K562 (cell line): ENCODE data around the gene DEF6. TPM values are rescaled to one million over a fixed set of nuclear protein-coding genes. Genes with fewer than 3 reads are reported as not detected.

Experiments
- ATAC-seq: fragments of 200-7000 bp; cut with Tn5 transposase; 3 replicates; pipeline ENCODE4 v1.9.1; 2020; ENCODE audit warnings: moderate library complexity
- BruUV-seq: library from RNA; stranded (reverse); fragments of 400-500 nt; replicated peaks from 2 replicates; lab custom pipeline; 2021; lab: Mats Ljungman, UMichigan
- CTCF ChIA-PET: fragments of 300-600 bp; formaldehyde crosslinking; extraction: SDS; loops from one replicate; lab custom pipeline; 2021; ENCODE audit warnings: low intra/inter-chr PET ratio; lab: Yijun Ruan, JAX
- POLR2A ChIA-PET: fragments of 300-600, 350-650 bp; sonication (Branson Sonifier 250); formaldehyde crosslinking; extraction: SDS; loops from one replicate; lab custom pipeline; 2021; ENCODE audit warnings: antibody characterized with exemption, inconsistent platforms; lab: Yijun Ruan, JAX
- DNase-seq, 4 experiments: peaks; one replicate each; pipeline versions ENCODE4 v3.0.0 to v3.0.0-alpha.2; 2011 to 2018; ENCODE audit warnings: low spot score in 3 of 4, mixed read lengths in 3 of 4; ENCODE audit errors: extremely low read depth in 1 of 4
- FAIRE-seq: peaks from 2 replicates; lab custom pipeline; 2011; peaks lifted over from hg19 to GRCh38; lab: Jason Lieb, UNC
- H2AFZ ChIP-seq: 2 replicates; pipeline ENCODE4 v1.6.0; 2011; ENCODE audit warnings: low read depth, low read length, control low read depth, inconsistent platforms
- H3K27ac ChIP-seq: fragments of 200-600 bp; 3 replicates; pipeline ENCODE4 v1.8.0; 2011; ENCODE audit warnings: low read depth, mild to moderate bottlenecking, control low read depth, inconsistent platforms, low read length, moderate library complexity, mixed read lengths; ENCODE audit errors: extremely low read depth
- H3K27me3 ChIP-seq, 2 experiments: fragments of 300-600 bp in 1 of 2; 2 replicates in 1 of 2; 3 replicates in 1 of 2; pipeline versions ENCODE4 v1.6.0 to v1.8.0; 2011; ENCODE audit warnings: inconsistent platforms in 2 of 2, low read length in 2 of 2, mild to moderate bottlenecking in 1 of 2, mixed read lengths in 1 of 2, moderate library complexity in 1 of 2; ENCODE audit not compliant: control insufficient read depth in 2 of 2, insufficient read depth in 2 of 2
- H3K36me3 ChIP-seq: fragments of 300-600 bp; 3 replicates; pipeline ENCODE4 v1.8.0; 2011; ENCODE audit warnings: mild to moderate bottlenecking, low read length, inconsistent platforms; ENCODE audit not compliant: control insufficient read depth, insufficient read depth
- H3K4me1 ChIP-seq, 2 experiments: fragments of 200-600 bp in 1 of 2; replicated peaks in 1 of 2; 2 replicates in 1 of 2; 3 replicates in 1 of 2; pipeline versions ENCODE4 v1.5.1 to v1.8.0; 2011; ENCODE audit warnings: inconsistent platforms in 2 of 2, low read length in 2 of 2, mild to moderate bottlenecking in 1 of 2, mixed read lengths in 1 of 2, moderate library complexity in 1 of 2; ENCODE audit not compliant: control insufficient read depth in 2 of 2, insufficient read depth in 2 of 2
- H3K4me2 ChIP-seq: 2 replicates; pipeline ENCODE4 v1.6.1; 2011; ENCODE audit warnings: low read length, control low read depth, inconsistent platforms, mixed read lengths; ENCODE audit not compliant: insufficient read depth
- H3K4me3 ChIP-seq: fragments of 200-600 bp; sonication (generic), shearing (Covaris generic); 2 replicates; pipeline ENCODE4 v1.5.1; 2016; ENCODE audit warnings: control low read depth, inconsistent platforms
- H3K79me2 ChIP-seq: fragments of 200-600 bp; 3 replicates; pipeline ENCODE4 v1.8.0; 2011; ENCODE audit warnings: low read length, inconsistent platforms; ENCODE audit not compliant: control insufficient read depth, insufficient read depth
- H3K9ac ChIP-seq, 2 experiments: 2 replicates each; pipeline versions ENCODE4 v1.6.0 to v1.6.1; 2011; ENCODE audit warnings: low read depth in 2 of 2, low read length in 2 of 2, control low read depth in 1 of 2, inconsistent platforms in 1 of 2, mild to moderate bottlenecking in 1 of 2, mixed read lengths in 1 of 2; ENCODE audit not compliant: insufficient read depth in 1 of 2
- H3K9me1 ChIP-seq: one replicate; pipeline ENCODE4 v1.6.0; 2011; ENCODE audit warnings: inconsistent platforms, mild to moderate bottlenecking, low read length, moderate library complexity; ENCODE audit not compliant: control insufficient read depth, insufficient read depth
- H3K9me3 ChIP-seq: replicated peaks from 2 replicates; pipeline ENCODE4 v1.5.1; 2011; ENCODE audit warnings: low read depth, low read length, inconsistent platforms; ENCODE audit not compliant: control insufficient read depth, insufficient read depth
- H4K20me1 ChIP-seq: replicated peaks from 2 replicates; pipeline ENCODE4 v1.6.1; 2011; ENCODE audit warnings: low read length, inconsistent platforms, mixed read lengths; ENCODE audit not compliant: control insufficient read depth, insufficient read depth
- BCOR ChIP-seq: fragments of 450-650 bp; IDR thresholded peaks from 2 replicates; pipeline ENCODE4 v1.6.1; 2016
- HDAC8 ChIP-seq: fragments of 450-650 bp; IDR thresholded peaks from 2 replicates; pipeline ENCODE4 v1.6.1; 2016; ENCODE audit warnings: mild to moderate bottlenecking, missing genetic modification characterization, moderate library complexity, missing compliant biosample characterization
- LCOR ChIP-seq: sonication (generic); formaldehyde crosslinking; IDR thresholded peaks from 2 replicates; pipeline ENCODE4 v1.8.0; 2022; ENCODE audit warnings: mild to moderate bottlenecking, missing genetic modification reagents
- MEF2A ChIP-seq: IDR thresholded peaks from 2 replicates; pipeline ENCODE4 v1.6.1; 2011; ENCODE audit warnings: low read depth, mild to moderate bottlenecking, low read length, moderate library complexity; ENCODE audit not compliant: control insufficient read depth
- NELFE ChIP-seq: IDR thresholded peaks from 2 replicates; pipeline ENCODE4 v1.6.1; 2011; ENCODE audit warnings: mild to moderate bottlenecking; ENCODE audit not compliant: insufficient read depth, insufficient read length
- SIN3A ChIP-seq, 2 experiments: fragments of 150-350 bp in 1 of 2; IDR thresholded peaks; 2 replicates each; pipeline ENCODE4 v1.6.1; 2011 to 2016; ENCODE audit warnings: borderline replicate concordance in 2 of 2, low read depth in 2 of 2, low read length in 2 of 2, mild to moderate bottlenecking in 2 of 2, moderate library complexity in 2 of 2; ENCODE audit not compliant: control insufficient read depth in 1 of 2
- SMARCB1 ChIP-seq: IDR thresholded peaks from 2 replicates; pipeline ENCODE4 v1.6.1; 2011; ENCODE audit warnings: improper control_type of control experiment, low read depth; ENCODE audit not compliant: insufficient read length
- ZKSCAN1 ChIP-seq: fragments of 150-350 bp; IDR thresholded peaks from 2 replicates; pipeline ENCODE4 v1.6.1; 2016; ENCODE audit warnings: low read depth, low read length
- ZNF121 ChIP-seq: sonication (generic); formaldehyde crosslinking; conservative IDR thresholded peaks from 2 replicates; pipeline ENCODE4 v1.8.0; 2022; ENCODE audit warnings: missing genetic modification reagents
- ZNF311 ChIP-seq: fragments of 250-450 bp; sonication (Bioruptor Pico); IDR thresholded peaks from 2 replicates; pipeline ENCODE4 v1.4.0; 2020; ENCODE audit warnings: mild to moderate bottlenecking, moderate library complexity
- ZNF644 ChIP-seq: fragments of 200-800 bp; sonication (Bioruptor generic); IDR thresholded peaks from 2 replicates; pipeline ENCODE4 v1.6.1; 2016; ENCODE audit warnings: low read depth, missing genetic modification characterization, missing compliant biosample characterization
- WGBS: fragments of 100-300 bp; shearing (Covaris generic); methylation state at CpG from one replicate; pipeline ENCODE4 v1.1.6; 2016; ENCODE audit warnings: low coverage, mixed read lengths; ENCODE audit not compliant: insufficient coverage; ENCODE audit errors: missing lambda C conversion rate; 5-methylcytosine and 5-hydroxymethylcytosine counted together
- in situ Hi-C: fragments of 300-500 bp; cut with MboI; formaldehyde crosslinking; loops from 4 replicates; pipeline ENCODE4 v1.15.0; 2018; ENCODE audit warnings: inconsistent platforms, mixed read lengths
- intact Hi-C: fragments of 100-400 bp; cut with micrococcal nuclease; formaldehyde crosslinking; loops from 2 replicates; pipeline ENCODE4 v1.14.2; 2022
- polyA plus RNA-seq, 8 experiments: library from polyadenylated mRNA; depleted of rRNA in 4 of 8; stranded (reverse) in 5 of 8; unstranded in 3 of 8; fragments of >200 nt; fragmentation: Nextera tagmentation in 2 of 8; fragmentation: Illumina TruSeq in 1 of 8; extraction: Ambion mirVana in 2 of 8; extraction: Trizol in 1 of 8; gene quantifications; 2 replicates each; pipeline versions ENCODE4 v1.2.1 to v1.2.3, GENCODE V29; 2011 to 2014; ENCODE audit warnings: inconsistent platforms in 1 of 8, missing spikeins in 1 of 8
- total RNA-seq, 7 experiments: library from RNA; depleted of rRNA in 6 of 7; stranded (reverse); fragments of >200 nt in 6 of 7; fragmentation: Illumina TruSeq in 2 of 7; extraction: Trizol in 2 of 7; gene quantifications; 2 replicates each; pipeline versions ENCODE4 v1.2.1 to v1.2.3, GENCODE V29; 2011 to 2021; ENCODE audit warnings: low replicate concordance in 1 of 7
- TF ChIP-seq, protein P1 (sequence below): sonication (generic); formaldehyde crosslinking; IDR thresholded peaks from 2 replicates; pipeline ENCODE4 v1.9.0; 2022; ENCODE audit warnings: mild to moderate bottlenecking, missing genetic modification reagents

The DEF6 gene
- total and polyA plus RNA-seq, 9 of the 15 experiments (the other 6 are each of a cell fraction or from before 2014, with no cell fraction given) = 1.3 to 44.6 (median 22.7) TPM

DNA sequence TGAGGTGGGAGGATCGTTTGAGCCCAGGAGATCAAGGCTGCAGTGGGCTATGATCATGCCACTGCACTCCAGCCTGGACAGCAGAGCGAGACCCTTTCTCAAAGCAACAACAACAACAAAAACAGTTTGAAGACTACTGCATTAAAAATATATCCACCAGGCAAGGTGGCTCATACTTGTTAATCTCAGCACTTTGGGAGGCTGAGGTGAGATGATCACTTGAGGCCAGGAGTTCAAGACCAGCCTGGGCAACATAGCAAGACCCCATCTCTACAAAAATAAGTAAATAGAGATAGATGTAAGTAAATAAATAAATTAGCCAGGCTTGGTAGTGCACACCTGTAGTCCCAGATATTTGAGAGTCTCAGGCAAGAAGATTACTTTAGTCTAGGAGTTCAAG, 25.6 kb upstream of the DEF6 start:
- H3K4me1 ChIP-seq = peaks cover 4 to 11% of the 10 kb centered on the region in 2 experiments; a peak in 3 of 5 replicates
- H3K27me3 ChIP-seq = no peaks in the 10 kb centered on the region
- POLR2A ChIA-PET = no interaction called here
- H3K9ac ChIP-seq = no peak overlapping the region
- no peaks in the 10 kb centered on the region for H3K79me2 ChIP-seq
- H3K36me3 ChIP-seq = no peaks in the 10 kb centered on the region
- H3K9me1 ChIP-seq = peaks cover 3% of the 10 kb centered on the region
- no TSS peak for BruUV-seq
- H2AFZ ChIP-seq = no peak overlapping the region
- 68% methylated on average over 2 of the region's 2 CpGs for WGBS
- TF ChIP-seq BCOR (peak; percentile 50; the same call in 1 of the 2 replicates), ZNF121 (CRISPR knock-in tag) (peak; percentile 79; the same call in 1 of the 2 replicates), ZNF644 (tag) (no peak), NELFE (no peak)
- ATAC-seq (no peak), DNase-seq (no peak), FAIRE-seq (no peak)
- CTCF ChIA-PET = no interaction called here
- no peaks in the 10 kb centered on the region for H3K9me3 ChIP-seq
- intact Hi-C loops = no loop called here
- H3K27ac ChIP-seq = no peak overlapping the region
- H3K4me2 ChIP-seq = no peak overlapping the region
- H3K4me3 ChIP-seq = no peak overlapping the region
- no peaks in the 10 kb centered on the region for H4K20me1 ChIP-seq
- in situ Hi-C loops = no loop called here

DNA sequence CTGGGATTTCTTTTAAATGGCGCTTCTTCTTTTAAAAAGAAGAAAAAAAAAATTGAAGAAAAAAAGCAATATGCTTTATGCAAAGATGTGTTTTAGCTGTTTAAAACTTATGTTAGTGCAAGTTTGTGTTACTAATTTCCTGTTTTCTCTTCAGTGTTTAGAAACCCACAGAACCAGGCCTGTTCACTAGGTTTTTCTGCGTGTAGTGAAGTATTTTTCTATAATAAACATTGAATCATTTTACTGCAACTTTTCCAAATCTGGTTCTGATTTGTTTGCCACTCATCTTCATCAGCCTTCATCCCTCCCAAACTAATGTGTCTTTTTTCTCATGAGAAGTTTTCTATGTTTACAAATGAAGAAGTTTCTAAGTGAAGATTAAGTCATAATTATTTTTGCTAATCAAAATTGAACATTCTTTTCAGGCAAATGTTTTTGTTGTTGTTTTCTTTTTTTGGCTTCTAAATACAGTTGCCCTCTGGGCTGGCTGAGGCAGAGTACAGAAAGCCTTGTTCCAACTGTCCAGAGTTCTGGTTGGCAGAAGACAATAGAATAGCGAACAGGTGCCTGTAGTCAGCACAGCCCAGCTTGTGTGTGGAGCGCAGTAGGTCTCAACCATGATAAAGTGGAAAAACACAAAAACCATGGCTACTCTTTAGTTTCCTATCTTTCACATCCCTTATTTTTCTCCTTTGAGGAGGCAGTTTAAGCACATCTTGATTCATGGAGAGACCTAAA, 23.6 kb upstream of the DEF6 start:
- WGBS = 49% methylated on average over 4 of the region's 4 CpGs
- Histone ChIP-seq H3K79me2 (no peaks in the 10 kb centered on the region), H3K27ac (no peak overlapping the region)
- DNase-seq = no peak
- in situ Hi-C loops = no loop called here
- no peak for ATAC-seq
- TF ChIP-seq HDAC8 (tag) = no peak
- TF ChIP-seq SMARCB1 = no peak
- peak; percentile 46; the same call in 1 of the 2 replicates for TF ChIP-seq ZKSCAN1
- TF ChIP-seq, protein P1, sequence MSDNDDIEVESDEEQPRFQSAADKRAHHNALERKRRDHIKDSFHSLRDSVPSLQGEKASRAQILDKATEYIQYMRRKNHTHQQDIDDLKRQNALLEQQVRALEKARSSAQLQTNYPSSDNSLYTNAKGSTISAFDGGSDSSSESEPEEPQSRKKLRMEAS (CRISPR knock-in tag) = no peak
- no peak for TF ChIP-seq MEF2A
- TF ChIP-seq LCOR (CRISPR knock-in tag) = no peak
- no peak for TF ChIP-seq SIN3A (IDR thresholded peaks at IDR 0.05; ENCODE audit: borderline replicate concordance in 2 of 2, control insufficient read depth in 1 of 2, low read depth in 2 of 2, low read length in 2 of 2)
- TF ChIP-seq ZNF311 (CRISPR knock-in tag) = no peak
- TF ChIP-seq, all 486 proteins: peak for 1
- Histone ChIP-seq H4K20me1 (no peaks in the 10 kb centered on the region), H3K4me2 (no peak overlapping the region), H3K9me3 (no peaks in the 10 kb centered on the region), H3K9ac (no peak overlapping the region), H3K4me1 (peaks cover 0 to 8% of the 10 kb centered on the region in 2 experiments; a peak in 3 of 5 replicates), H2AFZ (no peak overlapping the region), H3K36me3 (no peaks in the 10 kb centered on the region), H3K9me1 (peaks cover 3% of the 10 kb centered on the region), H3K27me3 (no peaks in the 10 kb centered on the region), H3K4me3 (no peak overlapping the region)
- ChIA-PET POLR2A (interaction anchor here (1.7 kb wide), 1 partner anchor 10 kb away, joined by 6 read pairs; no protein-coding TSS in a partner anchor), CTCF (no interaction called here)
- no peak for FAIRE-seq
- no TSS peak for BruUV-seq
- intact Hi-C loops = no loop called here
